Measurements from ENCODE around the gene CELA1.
"Not testable (repeated sequence)": the region's sequence is repeated elsewhere in the genome, so short reads cannot be mapped to it uniquely, and the experiment has no call there.

Gene CELA1

GRCh38 chr12:51342416-51342815 lies 4.1 kb downstream of the CELA1 start:
- no peak for DNase-seq (ENCODE audit: low spot score)

DNA sequence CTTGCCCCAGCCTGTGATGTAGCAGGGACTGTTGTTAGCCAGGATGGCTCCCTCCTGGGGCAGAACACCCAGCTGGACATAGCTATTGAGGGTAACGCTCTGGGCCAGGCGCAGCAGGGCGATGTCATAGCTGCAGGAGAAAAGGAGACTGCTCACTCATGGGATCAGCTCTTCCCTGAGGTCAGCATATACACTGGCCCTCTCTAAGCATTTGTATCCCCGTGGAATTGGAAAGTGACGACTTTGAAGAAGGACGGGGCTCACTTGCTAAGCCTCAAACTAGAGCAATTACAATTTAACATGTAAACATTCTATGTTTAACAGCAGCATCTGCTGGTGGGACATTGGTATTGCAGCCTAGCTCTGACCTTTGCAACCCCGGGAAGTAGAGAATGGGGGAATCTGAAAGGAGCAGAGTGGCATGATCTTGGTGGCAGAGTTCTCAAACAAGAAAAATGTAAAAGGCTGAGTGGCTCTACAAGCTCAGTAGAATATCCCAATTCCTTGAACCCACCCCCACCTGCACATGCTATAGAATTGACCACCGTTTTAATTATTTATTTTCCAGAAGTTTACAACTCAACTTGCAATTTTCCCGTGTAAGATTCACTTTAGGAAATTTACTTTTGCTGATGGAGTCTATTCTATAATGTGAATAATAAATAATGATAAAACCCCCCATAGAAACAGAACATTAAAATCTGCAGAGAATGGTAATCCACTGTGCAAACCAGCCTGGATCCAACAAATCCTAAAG lies 5.0 kb downstream of the CELA1 start:
- DNase-seq (ENCODE audit: low spot score), result peak; percentile 86

DNA sequence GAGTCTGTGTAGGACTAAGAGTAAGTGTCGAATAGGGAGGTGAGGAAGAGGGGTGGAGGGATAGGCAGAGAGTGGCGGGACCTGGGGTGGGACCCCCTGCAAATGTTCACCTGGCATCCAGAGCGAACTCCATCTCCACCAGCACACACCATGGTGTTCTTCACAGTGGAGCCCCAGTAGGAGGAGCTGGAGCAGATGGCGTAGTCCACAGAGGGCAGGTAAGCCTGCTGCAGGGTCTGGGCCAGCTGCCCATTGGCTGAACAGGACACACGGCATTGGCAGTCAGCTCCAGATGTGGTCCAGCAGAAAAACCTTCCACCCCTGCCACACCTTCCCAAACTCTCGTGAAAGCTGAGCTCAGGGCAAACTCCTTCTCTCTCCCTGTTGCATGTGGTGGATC lies 6.7 kb downstream of the CELA1 start:
- DNase-seq (ENCODE audit: low spot score), result no peak

DNA sequence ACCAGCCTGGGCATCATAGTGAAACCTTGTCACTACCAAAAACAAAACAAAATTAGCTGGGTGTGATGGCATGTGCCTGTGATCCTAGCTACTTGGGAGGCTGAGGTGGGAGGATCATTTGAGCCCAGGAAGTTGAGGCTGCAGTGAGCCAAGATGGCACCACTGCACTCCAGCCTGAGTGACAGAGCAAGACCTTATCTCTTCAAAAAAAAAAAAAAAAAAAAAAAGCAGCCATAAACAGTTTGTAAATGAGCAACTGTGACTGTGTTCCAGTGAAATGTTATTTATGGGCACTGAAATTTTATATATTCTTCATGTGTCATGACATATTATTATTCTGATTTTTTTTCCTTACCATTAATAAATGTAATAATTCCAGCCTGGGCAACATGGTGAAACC lies 9.1 kb downstream of the CELA1 start:
- not testable (repeated sequence) for DNase-seq (ENCODE audit: low spot score)

GRCh38 chr12:51335931-51336330 lies 10.5 kb downstream of the CELA1 start:
- DNase-seq (ENCODE audit: low spot score), result no peak

GRCh38 chr12:51334764-51335163 lies 11.7 kb downstream of the CELA1 start:
- DNase-seq (ENCODE audit: low spot score), result no peak

- DNase-seq (ENCODE audit: low spot score), result no peak
Observed at GRCh38 chr12:51333536-51333935, 12.9 kb downstream of the CELA1 start.

DNA sequence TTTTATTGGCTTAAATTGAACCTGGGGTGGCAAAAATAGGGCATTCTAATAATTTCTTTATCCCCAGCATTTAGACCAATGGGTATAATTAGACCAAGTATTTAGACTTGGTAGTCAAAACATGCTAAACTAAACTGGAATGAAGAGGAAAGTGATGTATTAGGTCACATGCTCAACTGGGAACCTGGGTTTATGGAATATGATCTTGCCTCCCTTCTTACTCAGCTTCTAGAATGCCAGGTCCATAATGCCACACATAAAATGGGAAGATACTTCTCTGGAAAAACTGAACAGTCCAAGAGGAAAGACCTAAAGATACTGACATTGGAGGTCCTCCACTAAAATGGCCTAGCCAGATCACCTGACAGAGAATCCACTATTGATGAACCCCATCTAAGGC lies 16.3 kb downstream of the CELA1 start:
- no peak for DNase-seq (ENCODE audit: low spot score)

DNA sequence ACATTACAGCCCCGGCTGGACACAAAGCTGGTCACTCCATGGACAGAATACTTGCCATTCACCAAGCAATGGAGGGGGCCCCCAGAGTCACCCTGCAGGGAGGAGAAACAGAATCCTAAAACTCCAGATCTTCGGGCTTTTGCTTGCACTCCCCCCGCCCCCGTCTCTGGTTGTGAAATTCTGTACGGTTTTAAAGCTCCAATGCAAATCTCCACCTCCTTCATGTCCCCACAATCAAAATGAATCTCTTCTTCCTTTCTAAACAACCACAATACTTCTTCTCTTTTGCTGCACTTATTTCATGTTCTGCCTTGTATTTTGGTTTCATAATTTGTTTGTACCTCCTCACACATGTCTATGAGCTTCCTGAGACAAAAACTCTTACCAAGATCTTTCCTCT lies 16.7 kb downstream of the CELA1 start:
- no peak for DNase-seq (ENCODE audit: low spot score)

- DNase-seq (ENCODE audit: low spot score), result no peak
Observed at GRCh38 chr12:51328587-51328986, 17.9 kb downstream of the CELA1 start.

- DNase-seq (ENCODE audit: low spot score), result peak; percentile 56
Observed at GRCh38 chr12:51326698-51327439, 19.6 kb downstream of the CELA1 start.

DNA sequence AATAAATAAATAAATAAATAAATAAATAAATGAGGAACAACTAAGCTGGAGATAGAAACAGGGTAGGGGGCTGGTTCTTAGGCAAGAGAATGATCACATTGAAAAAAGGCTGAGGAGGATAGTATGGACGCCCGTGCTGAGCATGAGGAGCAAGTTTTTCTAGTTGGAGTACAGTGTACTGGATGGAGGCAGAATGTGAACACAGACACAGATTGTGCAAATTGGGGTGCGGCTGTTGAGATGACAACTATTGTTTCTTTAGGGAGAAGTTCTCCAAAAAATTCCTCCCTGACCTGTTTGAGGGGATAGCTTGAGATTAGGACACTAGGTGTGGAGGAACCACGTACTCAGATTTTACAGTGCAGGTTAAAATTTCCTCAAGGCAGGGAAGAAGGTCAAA lies 21.5 kb downstream of the CELA1 start:
- no peak for DNase-seq (ENCODE audit: low spot score)

DNA sequence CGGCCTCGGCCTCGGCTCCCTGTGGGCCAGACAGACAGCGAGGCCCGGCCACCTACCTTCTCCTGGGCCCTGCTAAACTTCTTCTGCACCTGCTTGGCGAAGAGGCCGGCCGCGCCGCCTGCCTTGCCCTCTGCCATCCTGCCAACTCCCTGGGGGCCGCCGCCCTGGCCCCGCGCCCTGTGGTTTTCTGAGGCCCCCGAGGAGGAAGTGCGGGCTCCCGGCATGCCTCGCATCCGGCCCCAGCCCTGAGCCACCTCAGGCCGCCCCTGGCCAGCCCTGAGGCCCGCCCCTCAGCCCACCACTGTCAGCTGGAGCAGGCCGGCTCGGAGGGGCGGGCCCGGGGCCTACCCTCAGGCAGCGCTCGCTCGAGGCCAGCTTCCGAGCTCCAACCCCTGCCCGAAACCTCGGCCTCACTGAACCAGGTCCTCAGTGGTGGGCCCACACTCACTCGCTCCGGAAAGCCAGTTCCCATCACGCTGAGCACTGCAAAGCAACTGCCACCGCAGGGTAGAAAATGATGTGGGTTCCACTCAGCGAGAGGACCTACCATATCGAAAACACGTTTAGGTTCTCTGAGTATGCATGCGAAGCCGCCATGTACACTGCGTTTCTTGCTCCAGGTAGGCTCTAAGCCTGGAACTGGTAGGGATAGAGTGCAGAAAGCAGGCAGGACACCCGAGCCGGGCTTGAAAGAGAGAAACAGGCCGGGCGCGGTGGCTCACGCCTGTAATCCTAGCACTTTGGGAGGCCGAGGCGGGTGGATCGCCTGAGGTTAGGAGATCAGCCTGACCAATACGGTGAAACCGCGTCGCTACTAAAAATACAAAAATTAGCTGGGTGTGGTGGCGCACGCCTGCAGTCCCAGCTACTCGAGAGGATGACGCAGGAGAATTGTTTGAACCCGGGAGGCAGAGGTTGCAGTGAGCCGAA lies 22.2 kb downstream of the CELA1 start, which contains the start of gene BIN2:
TSS of gene BIN2 (minus strand) at position 209 of the 930 bp plus-strand sequence. CDS start at position 137, 72 bp downstream.
- no peak for DNase-seq (ENCODE audit: low spot score)

DNA sequence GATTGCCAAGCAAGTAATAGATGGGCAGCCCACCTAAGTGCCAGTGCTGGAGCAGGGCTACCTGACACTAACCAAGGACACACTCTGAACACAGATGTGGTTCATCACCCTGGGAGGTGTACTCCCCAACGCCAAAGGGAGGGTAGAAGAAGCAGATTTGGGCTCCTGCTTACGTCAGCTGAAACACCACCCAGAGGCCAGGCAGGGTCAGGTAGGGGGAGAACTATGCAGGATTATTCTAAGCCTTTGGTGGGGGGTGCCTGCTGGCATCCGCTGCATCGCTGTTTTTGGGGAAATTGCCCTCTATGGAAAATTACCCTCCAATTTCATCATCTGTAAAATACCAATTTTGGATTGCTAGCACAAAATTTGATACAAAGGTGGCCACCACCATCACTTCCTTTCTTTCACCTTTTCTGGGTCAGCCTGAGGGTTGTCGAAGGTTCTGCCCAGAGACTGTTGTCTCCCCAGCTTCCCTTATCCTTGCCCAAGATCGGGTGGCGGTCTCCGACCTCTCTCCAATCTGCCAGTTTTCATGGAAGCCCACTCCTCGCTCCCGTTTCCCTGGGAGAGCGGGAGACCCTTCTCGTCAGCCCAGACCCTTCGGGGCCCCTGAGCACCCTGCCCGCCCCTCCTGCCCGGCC lies 23.0 kb downstream of the CELA1 start:
- no peak for DNase-seq (ENCODE audit: low spot score)

DNA sequence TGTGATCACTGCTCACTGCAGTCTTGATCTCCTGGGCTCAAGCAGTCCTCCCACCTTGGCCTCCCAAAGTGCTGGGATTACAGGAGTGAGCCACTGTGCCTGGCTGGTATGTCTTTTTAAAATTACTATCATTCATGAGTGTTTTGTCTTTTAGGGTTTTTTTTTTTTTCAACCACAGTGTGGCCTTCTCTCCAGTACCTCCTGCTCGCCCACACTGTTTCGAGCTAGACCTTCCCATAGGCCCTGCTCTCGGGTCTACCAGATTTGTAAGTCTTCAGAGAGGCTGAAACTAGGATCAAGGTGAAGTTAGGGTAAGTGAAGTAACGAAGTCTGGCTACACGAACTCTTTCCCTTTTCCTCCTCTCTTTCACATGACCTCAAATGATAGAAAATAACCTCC lies 24.0 kb downstream of the CELA1 start:
- DNase-seq (ENCODE audit: low spot score), result no peak

GRCh38 chr12:51321882-51322281 lies 24.6 kb downstream of the CELA1 start:
- DNase-seq (ENCODE audit: low spot score), result no peak

GRCh38 chr12:51320695-51321320 lies 25.7 kb downstream of the CELA1 start:
- DNase-seq (ENCODE audit: low spot score), result peak; percentile 59

DNA sequence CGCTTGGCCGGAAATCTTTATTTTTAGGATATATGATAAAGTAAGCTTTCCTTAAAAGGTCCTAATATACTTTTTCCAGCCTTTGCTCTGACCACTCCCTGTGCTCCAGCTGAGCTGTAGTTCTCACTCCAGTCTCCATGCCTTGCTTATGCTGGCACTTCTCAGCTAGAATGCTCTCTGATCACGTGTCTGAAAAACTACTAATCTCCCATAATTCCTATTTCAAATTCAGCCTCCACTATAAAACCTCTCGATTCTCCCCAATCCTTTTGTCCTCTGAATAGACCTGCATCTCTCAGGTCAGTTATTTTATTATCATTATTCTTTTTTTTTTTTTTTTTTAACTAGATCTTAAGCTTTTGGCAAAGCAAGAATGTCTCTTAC lies 26.2 kb downstream of the CELA1 start:
- no peak for DNase-seq (ENCODE audit: low spot score)

DNA sequence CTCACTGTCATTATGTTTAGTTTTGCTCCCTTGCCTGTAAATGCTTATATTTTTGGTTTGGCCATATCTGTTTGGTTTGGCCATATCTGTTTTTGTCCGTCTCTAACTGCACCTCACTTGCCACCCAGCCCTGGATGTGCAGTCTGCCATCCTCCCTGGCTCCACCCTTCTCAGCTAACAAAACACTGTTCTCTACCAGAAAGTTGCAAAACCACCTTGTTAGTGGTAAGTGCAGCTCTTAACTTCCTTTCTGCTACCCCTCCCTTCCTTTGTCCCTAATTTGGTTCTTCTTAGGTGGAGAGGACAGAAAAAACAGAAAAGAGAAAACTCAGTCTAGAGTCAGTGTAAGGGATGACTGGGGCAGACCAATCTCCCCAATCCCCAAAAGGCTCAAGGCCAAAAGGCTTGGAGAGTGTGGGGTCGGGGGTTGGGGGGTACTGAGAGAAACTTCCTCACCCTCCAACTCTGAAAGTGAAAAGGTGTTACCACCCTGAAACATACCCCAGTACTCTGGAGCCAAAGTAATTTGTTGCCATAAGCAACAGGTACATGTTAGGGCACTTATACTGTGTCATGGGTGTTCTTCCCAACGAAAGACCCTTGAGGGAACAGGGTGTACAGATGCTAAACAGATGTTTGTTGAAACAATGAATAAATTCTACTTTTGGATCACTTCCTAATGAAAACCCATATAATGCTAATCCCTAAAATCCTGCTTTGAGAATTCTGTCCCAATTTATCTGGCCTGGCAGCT lies 27.5 kb downstream of the CELA1 start:
- no peak for DNase-seq (ENCODE audit: low spot score)

- DNase-seq (ENCODE audit: low spot score), result not testable (repeated sequence)
Observed at GRCh38 chr12:51318057-51318806, 28.2 kb downstream of the CELA1 start.
